Parathyroid adenoma (tissue), 2 donors: ENCODE measurements around the gene SERPINA3.
A peak's percentile ranks its signal among the peaks of the same experiment; 100 is the strongest.

Source experiments
- H2AFZ ChIP-seq: fragments of 300-600 bp; sonication (generic); one replicate; pipeline ENCODE4 v1.7.0; 2017; ENCODE audit warnings: antibody characterized with exemption, mild to moderate bottlenecking
- H3K27ac ChIP-seq: fragments of 300-600 bp; sonication (generic); one replicate; pipeline ENCODE4 v1.7.0; 2017
- H3K27me3 ChIP-seq: fragments of 300-600 bp; sonication (generic); one replicate; pipeline ENCODE4 v1.7.0; 2017; ENCODE audit warnings: low read length; ENCODE audit not compliant: control insufficient read depth, insufficient read depth
- H3K36me3 ChIP-seq: fragments of 300-600 bp; sonication (generic); one replicate; pipeline ENCODE4 v1.7.0; 2017; ENCODE audit warnings: low read length; ENCODE audit not compliant: control insufficient read depth, insufficient read depth
- H3K4me1 ChIP-seq: fragments of 300-600 bp; sonication (generic); one replicate; pipeline ENCODE4 v1.7.0; 2017; ENCODE audit warnings: control low read depth
- H3K4me2 ChIP-seq: fragments of 300-600 bp; sonication (generic); one replicate; pipeline ENCODE4 v1.7.0; 2017; ENCODE audit warnings: low read length
- H3K4me3 ChIP-seq: fragments of 300-600 bp; sonication (generic); one replicate; pipeline ENCODE4 v1.7.0; 2017; ENCODE audit warnings: low read depth, low read length
- H3K79me2 ChIP-seq: fragments of 300-600 bp; sonication (generic); one replicate; pipeline ENCODE4 v1.7.0; 2017; ENCODE audit warnings: control low read depth
- H3K9ac ChIP-seq: fragments of 300-600 bp; sonication (generic); one replicate; pipeline ENCODE4 v1.7.0; 2017; ENCODE audit warnings: mild to moderate bottlenecking
- H3K9me3 ChIP-seq: fragments of 300-600 bp; sonication (generic); one replicate; pipeline ENCODE4 v1.7.0; 2017; ENCODE audit warnings: low read length; ENCODE audit not compliant: control insufficient read depth
- CTCF ChIP-seq: fragments of 300-600 bp; sonication (generic); IDR thresholded peaks from one replicate; pipeline ENCODE4 v1.7.0; 2017; ENCODE audit warnings: antibody characterized with exemption, mild to moderate bottlenecking
- donor health status: primary hyperparathyroidism.

SERPINA3 gene

GRCh38 chr14:94595912-94596311 lies 16.3 kb upstream of the SERPINA3 start:
- Histone ChIP-seq H3K4me2 (no peak overlapping the region), H3K4me1 (peaks cover 21% of the 10 kb centered on the region), H3K9ac (no peak overlapping the region), H3K79me2 (no peaks in the 10 kb centered on the region), H3K36me3 (no peaks in the 10 kb centered on the region), H2AFZ (no peak overlapping the region), H3K4me3 (no peak overlapping the region), H3K27ac (no peak overlapping the region), H3K9me3 (no peaks in the 10 kb centered on the region), H3K27me3 (no peaks in the 10 kb centered on the region)
- no peak for TF ChIP-seq CTCF

GRCh38 chr14:94596361-94596760 lies 15.8 kb upstream of the SERPINA3 start:
- Histone ChIP-seq H3K9ac (no peak overlapping the region), H3K9me3 (no peaks in the 10 kb centered on the region), H2AFZ (no peak overlapping the region), H3K27ac (no peak overlapping the region), H3K36me3 (no peaks in the 10 kb centered on the region), H3K4me2 (no peak overlapping the region), H3K27me3 (no peaks in the 10 kb centered on the region), H3K79me2 (no peaks in the 10 kb centered on the region), H3K4me3 (no peak overlapping the region), H3K4me1 (peaks cover 21% of the 10 kb centered on the region)
- no peak for TF ChIP-seq CTCF

- H3K9ac ChIP-seq: no peak overlapping the region
- no peaks in the 10 kb centered on the region for H3K9me3 ChIP-seq
- no peak overlapping the region for H3K4me2 ChIP-seq
- no peak overlapping the region for H3K27ac ChIP-seq
- no peaks in the 10 kb centered on the region for H3K79me2 ChIP-seq
- H3K36me3 ChIP-seq: no peaks in the 10 kb centered on the region
- no peak for TF ChIP-seq CTCF
- H2AFZ ChIP-seq: no peak overlapping the region
- peaks cover 25% of the 10 kb centered on the region for H3K4me1 ChIP-seq
- H3K27me3 ChIP-seq: no peaks in the 10 kb centered on the region
- no peak overlapping the region for H3K4me3 ChIP-seq
These were observed 14.4 kb upstream of the SERPINA3 start for GRCh38 chr14:94597788-94598187.

- H3K36me3 ChIP-seq: no peaks in the 10 kb centered on the region
- TF ChIP-seq CTCF: no peak
- H3K9ac ChIP-seq: no peak overlapping the region
- no peaks in the 10 kb centered on the region for H3K79me2 ChIP-seq
- peaks cover 25% of the 10 kb centered on the region for H3K4me1 ChIP-seq
- H3K9me3 ChIP-seq: no peaks in the 10 kb centered on the region
- H2AFZ ChIP-seq: no peak overlapping the region
- H3K27ac ChIP-seq: peak overlapping the region; percentile 63
- H3K4me3 ChIP-seq: no peak overlapping the region
- no peaks in the 10 kb centered on the region for H3K27me3 ChIP-seq
- no peak overlapping the region for H3K4me2 ChIP-seq
These were observed 13.7 kb upstream of the SERPINA3 start for GRCh38 chr14:94598506-94598815.

- no peaks in the 10 kb centered on the region for H3K79me2 ChIP-seq
- H3K4me3 ChIP-seq: no peak overlapping the region
- H3K36me3 ChIP-seq: no peaks in the 10 kb centered on the region
- no peak overlapping the region for H3K4me2 ChIP-seq
- H3K9me3 ChIP-seq: no peaks in the 10 kb centered on the region
- TF ChIP-seq CTCF: peak; percentile 25
- H3K27me3 ChIP-seq: no peaks in the 10 kb centered on the region
- H3K27ac ChIP-seq: peak overlapping the region; percentile 63
- peak overlapping the region; percentile 23 for H2AFZ ChIP-seq
- no peak overlapping the region for H3K9ac ChIP-seq
- H3K4me1 ChIP-seq: peaks cover 25% of the 10 kb centered on the region
These were observed 13.2 kb upstream of the SERPINA3 start for GRCh38 chr14:94598816-94599655.
